Loucy (cell line): ENCODE data around the gene TUFM.

Experiments used
- EZH2phosphoT487 ChIP-seq: fragments of 200-600 bp; IDR thresholded peaks from 2 replicates; pipeline ENCODE4 v1.6.1; 2018; ENCODE audit warnings: antibody characterized with exemption, mild to moderate bottlenecking, moderate library complexity, borderline replicate concordance
- TF ChIP-seq, protein P1 (sequence below): fragments of 200-600 bp; sonication (generic); conservative IDR thresholded peaks from 2 replicates; pipeline ENCODE4 v1.5.1; 2014; ENCODE audit warnings: mild to moderate bottlenecking, antibody characterized with exemption, low read length

DNA sequence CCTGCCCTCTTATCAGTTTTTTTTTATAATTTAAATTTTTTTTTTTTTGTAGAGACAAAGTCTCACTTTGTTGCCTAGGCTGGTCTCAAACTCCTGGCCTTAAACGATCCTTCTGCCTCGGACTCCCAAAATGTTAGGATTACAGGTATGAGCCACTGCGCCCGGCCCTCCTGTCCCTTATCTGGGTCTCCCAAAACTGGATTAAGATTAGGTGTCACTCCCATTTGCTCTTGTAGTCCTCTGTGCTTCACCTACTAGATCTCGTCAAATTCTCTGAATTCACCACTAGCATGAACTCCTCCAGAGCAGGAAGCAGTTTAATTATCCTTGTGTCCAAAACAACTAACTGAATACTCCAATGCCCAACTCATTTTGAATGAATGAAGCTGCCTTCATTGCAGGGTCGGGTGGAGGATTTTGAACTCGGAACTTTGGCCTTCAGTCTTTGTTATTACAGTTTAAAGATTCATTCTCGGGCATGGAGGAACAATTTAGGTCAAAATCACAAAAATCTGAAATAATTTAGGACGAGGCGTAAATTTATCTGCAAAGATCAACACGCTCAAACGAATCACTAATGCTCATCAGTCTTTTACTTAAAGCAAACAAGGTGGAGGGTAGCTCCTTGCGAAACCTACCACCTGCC is 24.2 kb downstream of the TUFM start:
- TF ChIP-seq, protein P1, sequence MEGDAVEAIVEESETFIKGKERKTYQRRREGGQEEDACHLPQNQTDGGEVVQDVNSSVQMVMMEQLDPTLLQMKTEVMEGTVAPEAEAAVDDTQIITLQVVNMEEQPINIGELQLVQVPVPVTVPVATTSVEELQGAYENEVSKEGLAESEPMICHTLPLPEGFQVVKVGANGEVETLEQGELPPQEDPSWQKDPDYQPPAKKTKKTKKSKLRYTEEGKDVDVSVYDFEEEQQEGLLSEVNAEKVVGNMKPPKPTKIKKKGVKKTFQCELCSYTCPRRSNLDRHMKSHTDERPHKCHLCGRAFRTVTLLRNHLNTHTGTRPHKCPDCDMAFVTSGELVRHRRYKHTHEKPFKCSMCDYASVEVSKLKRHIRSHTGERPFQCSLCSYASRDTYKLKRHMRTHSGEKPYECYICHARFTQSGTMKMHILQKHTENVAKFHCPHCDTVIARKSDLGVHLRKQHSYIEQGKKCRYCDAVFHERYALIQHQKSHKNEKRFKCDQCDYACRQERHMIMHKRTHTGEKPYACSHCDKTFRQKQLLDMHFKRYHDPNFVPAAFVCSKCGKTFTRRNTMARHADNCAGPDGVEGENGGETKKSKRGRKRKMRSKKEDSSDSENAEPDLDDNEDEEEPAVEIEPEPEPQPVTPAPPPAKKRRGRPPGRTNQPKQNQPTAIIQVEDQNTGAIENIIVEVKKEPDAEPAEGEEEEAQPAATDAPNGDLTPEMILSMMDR = no peak
- no peak for TF ChIP-seq EZH2phosphoT487
